ENCODE data around the gene PLSCR1. TPM values are rescaled to one million over a fixed set of nuclear protein-coding genes. Genes with fewer than 3 reads are reported as not detected.
A peak's percentile ranks its signal among the peaks of the same experiment; 100 is the strongest.
"Not testable (repeated sequence)": the region's sequence is repeated elsewhere in the genome, so short reads cannot be mapped to it uniquely, and the experiment has no call there.

The PLSCR1 gene
- total and polyA plus RNA-seq, 5 donors from 2014 or later, result 7.2 to 20.7 (median 17.0) TPM

- no peak overlapping the region for H3K4me3 ChIP-seq (ENCODE audit: low read depth, low read length)
- DNase-seq (no peak), ATAC-seq (ENCODE audit: low read depth in 2 of 2) (no peak)
- no peak overlapping the region for H3K27ac ChIP-seq (ENCODE audit: insufficient read depth, low read length, poor library complexity, severe bottlenecking)
- Mint-ChIP-seq H3K27ac (no peak overlapping the region), H3K9me3 (no peaks in the 10 kb centered on the region), H3K27me3 (no peaks in the 10 kb centered on the region), H3K4me1 (no peaks in the 10 kb centered on the region), H3K36me3 (peaks cover 23% of the 10 kb centered on the region), H3K4me3 (no peak overlapping the region)
- no peaks in the 10 kb centered on the region for H3K9me3 ChIP-seq (ENCODE audit: control insufficient read depth in 2 of 2, low read length in 2 of 2)
- no peaks in the 10 kb centered on the region for H3K4me1 ChIP-seq (ENCODE audit: control insufficient read depth, insufficient read depth, low read length, poor library complexity, severe bottlenecking)
- no peaks in the 10 kb centered on the region for H3K27me3 ChIP-seq (ENCODE audit: control insufficient read depth, insufficient read depth, low read length)
- no peaks in the 10 kb centered on the region for H3K36me3 ChIP-seq (ENCODE audit: control insufficient read depth, insufficient read depth, low read length)
These were observed 20.9 kb downstream of the PLSCR1 start for GRCh38 chr3:146523531-146523930.

GRCh38 chr3:146522174-146523158, 21.9 kb downstream of the PLSCR1 start:
- H3K4me3 ChIP-seq (ENCODE audit: low read depth, low read length); H3K36me3 ChIP-seq (ENCODE audit: control insufficient read depth, insufficient read depth, low read length); H3K27me3 Mint-ChIP-seq; H3K4me1 ChIP-seq (ENCODE audit: control insufficient read depth, insufficient read depth, low read length, poor library complexity, severe bottlenecking); DNase-seq; H3K27ac Mint-ChIP-seq; H3K4me3 Mint-ChIP-seq; H3K27ac ChIP-seq (ENCODE audit: insufficient read depth, low read length, poor library complexity, severe bottlenecking); H3K9me3 Mint-ChIP-seq; H3K9me3 ChIP-seq (ENCODE audit: control insufficient read depth in 2 of 2, low read length in 2 of 2); H3K27me3 ChIP-seq (ENCODE audit: control insufficient read depth, insufficient read depth, low read length); ATAC-seq (ENCODE audit: low read depth in 2 of 2); H3K4me1 Mint-ChIP-seq: not testable (repeated sequence)
- peaks cover 23% of the 10 kb centered on the region for H3K36me3 Mint-ChIP-seq

GRCh38 chr3:146521394-146521793, 23.0 kb downstream of the PLSCR1 start:
- H3K36me3 ChIP-seq (ENCODE audit: control insufficient read depth, insufficient read depth, low read length), result no peaks in the 10 kb centered on the region
- H3K4me3 Mint-ChIP-seq, result no peak overlapping the region

GRCh38 chr3:146519810-146520209, 24.6 kb downstream of the PLSCR1 start:
- no peaks in the 10 kb centered on the region for H3K36me3 ChIP-seq (ENCODE audit: control insufficient read depth, insufficient read depth, low read length)
- no peak for ATAC-seq (ENCODE audit: low read depth in 2 of 2)

More at GRCh38 chr3:146521394-146521793, 23.0 kb downstream of the PLSCR1 start:
- DNase-seq (no peak), ATAC-seq (ENCODE audit: low read depth in 2 of 2) (no peak)
- Histone ChIP-seq H3K4me1 (ENCODE audit: control insufficient read depth, insufficient read depth, low read length, poor library complexity, severe bottlenecking) (no peaks in the 10 kb centered on the region), H3K9me3 (ENCODE audit: control insufficient read depth in 2 of 2, low read length in 2 of 2) (no peaks in the 10 kb centered on the region), H3K27ac (ENCODE audit: insufficient read depth, low read length, poor library complexity, severe bottlenecking) (no peak overlapping the region), H3K27me3 (ENCODE audit: control insufficient read depth, insufficient read depth, low read length) (no peaks in the 10 kb centered on the region), H3K4me3 (ENCODE audit: low read depth, low read length) (no peak overlapping the region)
- no peaks in the 10 kb centered on the region for H3K27me3 Mint-ChIP-seq
- no peaks in the 10 kb centered on the region for H3K4me1 Mint-ChIP-seq
- no peaks in the 10 kb centered on the region for H3K9me3 Mint-ChIP-seq
- H3K36me3 Mint-ChIP-seq, result peaks cover 23% of the 10 kb centered on the region
- H3K27ac Mint-ChIP-seq, result no peak overlapping the region

GRCh38 chr3:146517684-146518435, 26.5 kb downstream of the PLSCR1 start:
- Histone ChIP-seq H3K4me1 (ENCODE audit: control insufficient read depth, insufficient read depth, low read length, poor library complexity, severe bottlenecking) (no peaks in the 10 kb centered on the region), H3K27ac (ENCODE audit: insufficient read depth, low read length, poor library complexity, severe bottlenecking) (no peak overlapping the region), H3K4me3 (ENCODE audit: low read depth, low read length) (no peak overlapping the region), H3K27me3 (ENCODE audit: control insufficient read depth, insufficient read depth, low read length) (no peaks in the 10 kb centered on the region), H3K9me3 (ENCODE audit: control insufficient read depth in 2 of 2, low read length in 2 of 2) (no peaks in the 10 kb centered on the region), H3K36me3 (ENCODE audit: control insufficient read depth, insufficient read depth, low read length) (no peaks in the 10 kb centered on the region)
- no peaks in the 10 kb centered on the region for H3K9me3 Mint-ChIP-seq
- H3K36me3 Mint-ChIP-seq, result peaks cover 32% of the 10 kb centered on the region
- no peak overlapping the region for H3K27ac Mint-ChIP-seq
- peaks cover 0 to 8% (median 4%) of the 10 kb centered on the region in 4 donors for H3K4me1 Mint-ChIP-seq
- H3K4me3 Mint-ChIP-seq, result no peak overlapping the region
- ATAC-seq (ENCODE audit: low read depth in 2 of 2), result no peak
- H3K27me3 Mint-ChIP-seq, result no peaks in the 10 kb centered on the region
- no peak for DNase-seq

More at GRCh38 chr3:146519810-146520209, 24.6 kb downstream of the PLSCR1 start:
- no peaks in the 10 kb centered on the region for H3K4me1 ChIP-seq (ENCODE audit: control insufficient read depth, insufficient read depth, low read length, poor library complexity, severe bottlenecking)
- Mint-ChIP-seq H3K27ac (no peak overlapping the region), H3K9me3 (no peaks in the 10 kb centered on the region), H3K4me1 (no peaks in the 10 kb centered on the region), H3K27me3 (no peaks in the 10 kb centered on the region), H3K36me3 (peaks cover 23% of the 10 kb centered on the region), H3K4me3 (no peak overlapping the region)
- no peaks in the 10 kb centered on the region for H3K27me3 ChIP-seq (ENCODE audit: control insufficient read depth, insufficient read depth, low read length)
- no peak overlapping the region for H3K4me3 ChIP-seq (ENCODE audit: low read depth, low read length)
- no peak overlapping the region for H3K27ac ChIP-seq (ENCODE audit: insufficient read depth, low read length, poor library complexity, severe bottlenecking)
- DNase-seq, result no peak
- H3K9me3 ChIP-seq (ENCODE audit: control insufficient read depth in 2 of 2, low read length in 2 of 2), result no peaks in the 10 kb centered on the region

- Histone ChIP-seq H3K36me3 (ENCODE audit: control insufficient read depth, insufficient read depth, low read length) (no peaks in the 10 kb centered on the region), H3K9me3 (ENCODE audit: control insufficient read depth in 2 of 2, low read length in 2 of 2) (no peaks in the 10 kb centered on the region), H3K4me1 (ENCODE audit: control insufficient read depth, insufficient read depth, low read length, poor library complexity, severe bottlenecking) (no peaks in the 10 kb centered on the region), H3K27ac (ENCODE audit: insufficient read depth, low read length, poor library complexity, severe bottlenecking) (no peak overlapping the region), H3K4me3 (ENCODE audit: low read depth, low read length) (no peak overlapping the region), H3K27me3 (ENCODE audit: control insufficient read depth, insufficient read depth, low read length) (no peaks in the 10 kb centered on the region)
- Mint-ChIP-seq H3K27ac (no peak overlapping the region), H3K9me3 (no peaks in the 10 kb centered on the region), H3K27me3 (no peaks in the 10 kb centered on the region), H3K36me3 (peaks cover 15% of the 10 kb centered on the region), H3K4me1 (peaks cover 0 to 12% (median 4%) of the 10 kb centered on the region in 4 donors), H3K4me3 (no peak overlapping the region)
- peak in 1 of 3 donors; percentile 9 for DNase-seq
- ATAC-seq (ENCODE audit: low read depth in 2 of 2), result no peak
These were observed 30.9 kb downstream of the PLSCR1 start for GRCh38 chr3:146513386-146514051.

- no peak for DNase-seq
These were observed 32.8 kb downstream of the PLSCR1 start for GRCh38 chr3:146511402-146512134.

More at GRCh38 chr3:146511402-146512134, 32.8 kb downstream of the PLSCR1 start:
- no peaks in the 10 kb centered on the region for H3K9me3 ChIP-seq (ENCODE audit: control insufficient read depth in 2 of 2, low read length in 2 of 2)
- no peaks in the 10 kb centered on the region for H3K27me3 Mint-ChIP-seq
- H3K36me3 Mint-ChIP-seq, result peaks cover 15% of the 10 kb centered on the region
- H3K4me1 ChIP-seq (ENCODE audit: control insufficient read depth, insufficient read depth, low read length, poor library complexity, severe bottlenecking), result no peaks in the 10 kb centered on the region
- H3K27me3 ChIP-seq (ENCODE audit: control insufficient read depth, insufficient read depth, low read length), result no peaks in the 10 kb centered on the region
- no peaks in the 10 kb centered on the region for H3K9me3 Mint-ChIP-seq
- H3K27ac ChIP-seq (ENCODE audit: insufficient read depth, low read length, poor library complexity, severe bottlenecking), result no peak overlapping the region
- no peak overlapping the region for H3K4me3 Mint-ChIP-seq
- no peak for ATAC-seq (ENCODE audit: low read depth in 2 of 2)
- no peak overlapping the region for H3K4me3 ChIP-seq (ENCODE audit: low read depth, low read length)
- no peaks in the 10 kb centered on the region for H3K36me3 ChIP-seq (ENCODE audit: control insufficient read depth, insufficient read depth, low read length)
- no peak overlapping the region for H3K27ac Mint-ChIP-seq
- H3K4me1 Mint-ChIP-seq, result peaks cover 0 to 12% (median 4%) of the 10 kb centered on the region in 4 donors
